ENCODE measurements around the gene SIK2.

DNA sequence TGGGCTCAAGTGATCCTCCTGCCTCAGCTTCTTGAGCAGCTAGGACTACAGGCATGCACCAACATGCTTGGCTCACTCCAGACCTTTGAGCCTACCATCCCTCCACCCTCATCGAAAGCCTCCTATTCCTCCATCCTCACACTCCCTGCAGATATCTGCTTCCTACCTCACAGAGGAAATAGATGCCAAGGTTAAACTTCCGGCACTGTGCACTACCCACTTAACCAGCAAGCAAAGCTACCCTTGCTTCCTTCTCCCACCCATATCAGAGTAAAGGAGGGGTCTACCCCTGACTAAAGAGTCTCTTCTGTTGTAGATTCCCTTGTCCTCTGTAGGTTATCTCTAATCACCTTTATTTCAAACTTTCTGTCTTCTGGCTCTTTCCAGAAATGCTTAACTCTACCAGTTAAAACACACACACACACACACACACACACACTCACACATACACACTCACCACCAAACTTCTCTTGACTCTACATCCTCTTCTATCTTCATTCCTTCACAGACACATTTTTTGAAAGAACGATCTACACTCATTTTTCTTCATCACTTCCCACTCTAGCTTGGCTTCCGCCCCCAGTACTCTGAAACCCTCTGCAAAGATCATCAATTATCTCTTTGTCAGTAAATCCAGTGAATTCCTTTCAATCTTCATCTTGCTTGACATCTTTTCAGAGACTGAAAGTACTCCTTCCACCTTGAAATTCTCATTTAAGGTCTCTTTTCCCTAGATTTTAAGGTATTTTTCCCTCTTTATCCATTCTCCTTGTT is 10.9 kb upstream of the SIK2 start:
- TF ChIP-seq FOXA3 (CRISPR knock-in tag; conservative IDR thresholded peaks at IDR 0.05 in 1 of 2, IDR thresholded peaks at IDR 0.05 in 1 of 2) (no peak), ZNF24 (IDR thresholded peaks at IDR 0.05) (no peak), XRCC4 (IDR thresholded peaks at IDR 0.05; ENCODE audit: extremely low read depth, insufficient read depth, insufficient read length) (no peak), GABPB1 (CRISPR knock-in tag; IDR thresholded peaks at IDR 0.05) (no peak), ELF1 (tag; IDR thresholded peaks at IDR 0.05) (no peak), RAD21 (CRISPR knock-in tag; conservative IDR thresholded peaks at IDR 0.05 in 1 of 2, IDR thresholded peaks at IDR 0.05 in 1 of 2) (no peak), CTCF (IDR thresholded peaks at IDR 0.05 in 2 of 3, conservative IDR thresholded peaks at IDR 0.05 in 1 of 3; ENCODE audit: insufficient read depth in 2 of 3, low read depth in 1 of 3, low read length in 3 of 3) (no peak), SIX5 (IDR thresholded peaks at IDR 0.05; ENCODE audit: borderline replicate concordance in 1 of 2, insufficient read depth in 1 of 2, low read depth in 1 of 2, low read length in 2 of 2) (no peak), TGIF2 (CRISPR knock-in tag; IDR thresholded peaks at IDR 0.05) (no peak)
- TF ChIP-seq, protein P1, sequence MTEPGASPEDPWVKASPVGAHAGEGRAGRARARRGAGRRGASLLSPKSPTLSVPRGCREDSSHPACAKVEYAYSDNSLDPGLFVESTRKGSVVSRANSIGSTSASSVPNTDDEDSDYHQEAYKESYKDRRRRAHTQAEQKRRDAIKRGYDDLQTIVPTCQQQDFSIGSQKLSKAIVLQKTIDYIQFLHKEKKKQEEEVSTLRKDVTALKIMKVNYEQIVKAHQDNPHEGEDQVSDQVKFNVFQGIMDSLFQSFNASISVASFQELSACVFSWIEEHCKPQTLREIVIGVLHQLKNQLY (CRISPR knock-in tag; conservative IDR thresholded peaks at IDR 0.05), result no peak
